Mucosa of descending colon (tissue), 3 donors: ENCODE data around the gene PIGB. TPM values are rescaled to one million over a fixed set of nuclear protein-coding genes. Genes with fewer than 3 reads are reported as not detected.

Experiments used
- ATAC-seq: fragments of 200-7000 bp; cut with Tn5 transposase; one replicate; pipeline ENCODE4 v1.9.1; 2020; ENCODE audit warnings: mild to moderate bottlenecking, moderate library complexity
- DNase-seq, 3 donors: peaks; one replicate each; pipeline ENCODE4 v3.0.0-alpha.2; 2020
- H3K36me3 ChIP-seq: fragments of 200-600 bp; one replicate; pipeline ENCODE4 v1.8.0; 2021; ENCODE audit warnings: low read depth, mild to moderate bottlenecking
- H3K4me1 ChIP-seq: fragments of 200-600 bp; one replicate; pipeline ENCODE4 v1.8.0; 2021; ENCODE audit warnings: low read depth, mild to moderate bottlenecking
- H3K4me3 ChIP-seq: fragments of 200-600 bp; one replicate; pipeline ENCODE4 v1.8.0; 2021; ENCODE audit warnings: mild to moderate bottlenecking
- H3K9me3 ChIP-seq: fragments of 200-600 bp; one replicate; pipeline ENCODE4 v1.8.0; 2021; ENCODE audit warnings: mild to moderate bottlenecking
- intact Hi-C, 2 donors: fragments of 100-400 bp; cut with DNase I in 1 of 2; cut with micrococcal nuclease in 1 of 2; formaldehyde crosslinking; loops; one replicate each; pipeline versions ENCODE4 v1.11.0 to v1.11.1; 2022; cut with DNase I, micrococcal nuclease
- total RNA-seq, 3 donors: library from RNA; stranded (reverse); fragmentation: NEBNext Ultra II Directional in 2 of 3; extraction: Animal tissue kit (Norgen Biotek cat#: 25700) in 2 of 3; gene quantifications; one replicate each; pipeline versions ENCODE4 v1.2.1 to v1.2.4, GENCODE V29; 2021 to 2023
- TF ChIP-seq, protein P1 (sequence below): fragments of 200-600 bp; IDR thresholded peaks from one replicate; pipeline ENCODE4 v1.8.0; 2022; ENCODE audit warnings: antibody characterized with exemption, mild to moderate bottlenecking
- donor health status: DM: no; HTN: no; CAD: no; lungs with moderate emphysema.
- donor health status: DM: no; HTN: no; CAD: no.
- donor health status: DM: no; HTN: yes; CAD: no.

Gene PIGB
- total RNA-seq, 3 donors from 2014 or later: 12.8 to 17.9 (median 17.1) TPM

DNA sequence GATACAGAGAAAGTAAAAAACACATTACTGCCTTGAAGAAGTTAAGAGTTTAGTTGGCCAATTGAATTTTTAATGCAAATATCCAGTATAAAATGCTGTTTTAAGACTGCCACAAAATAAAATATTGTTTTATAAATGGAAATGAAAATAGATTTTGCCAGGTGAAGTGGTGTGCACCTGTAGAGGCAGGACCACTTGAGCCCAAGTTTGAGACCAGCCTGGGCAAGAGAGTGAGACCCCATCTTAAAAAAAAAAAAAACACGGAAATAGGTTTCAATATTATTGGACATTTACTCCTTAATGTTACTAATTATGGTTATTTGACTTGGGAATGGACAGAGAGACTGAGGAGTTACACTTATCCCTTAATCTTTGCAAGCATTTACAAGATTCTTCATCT is 1.9 kb downstream of the PIGB start:
- intact Hi-C loops: no loop called here
- no peaks in the 10 kb centered on the region for H3K36me3 ChIP-seq
- TF ChIP-seq, protein P1, sequence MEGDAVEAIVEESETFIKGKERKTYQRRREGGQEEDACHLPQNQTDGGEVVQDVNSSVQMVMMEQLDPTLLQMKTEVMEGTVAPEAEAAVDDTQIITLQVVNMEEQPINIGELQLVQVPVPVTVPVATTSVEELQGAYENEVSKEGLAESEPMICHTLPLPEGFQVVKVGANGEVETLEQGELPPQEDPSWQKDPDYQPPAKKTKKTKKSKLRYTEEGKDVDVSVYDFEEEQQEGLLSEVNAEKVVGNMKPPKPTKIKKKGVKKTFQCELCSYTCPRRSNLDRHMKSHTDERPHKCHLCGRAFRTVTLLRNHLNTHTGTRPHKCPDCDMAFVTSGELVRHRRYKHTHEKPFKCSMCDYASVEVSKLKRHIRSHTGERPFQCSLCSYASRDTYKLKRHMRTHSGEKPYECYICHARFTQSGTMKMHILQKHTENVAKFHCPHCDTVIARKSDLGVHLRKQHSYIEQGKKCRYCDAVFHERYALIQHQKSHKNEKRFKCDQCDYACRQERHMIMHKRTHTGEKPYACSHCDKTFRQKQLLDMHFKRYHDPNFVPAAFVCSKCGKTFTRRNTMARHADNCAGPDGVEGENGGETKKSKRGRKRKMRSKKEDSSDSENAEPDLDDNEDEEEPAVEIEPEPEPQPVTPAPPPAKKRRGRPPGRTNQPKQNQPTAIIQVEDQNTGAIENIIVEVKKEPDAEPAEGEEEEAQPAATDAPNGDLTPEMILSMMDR: no peak
- H3K4me3 ChIP-seq: no peak overlapping the region
- ATAC-seq (no peak), DNase-seq (no peak)
- no peaks in the 10 kb centered on the region for H3K9me3 ChIP-seq
- H3K4me1 ChIP-seq: peaks cover 13% of the 10 kb centered on the region

DNA sequence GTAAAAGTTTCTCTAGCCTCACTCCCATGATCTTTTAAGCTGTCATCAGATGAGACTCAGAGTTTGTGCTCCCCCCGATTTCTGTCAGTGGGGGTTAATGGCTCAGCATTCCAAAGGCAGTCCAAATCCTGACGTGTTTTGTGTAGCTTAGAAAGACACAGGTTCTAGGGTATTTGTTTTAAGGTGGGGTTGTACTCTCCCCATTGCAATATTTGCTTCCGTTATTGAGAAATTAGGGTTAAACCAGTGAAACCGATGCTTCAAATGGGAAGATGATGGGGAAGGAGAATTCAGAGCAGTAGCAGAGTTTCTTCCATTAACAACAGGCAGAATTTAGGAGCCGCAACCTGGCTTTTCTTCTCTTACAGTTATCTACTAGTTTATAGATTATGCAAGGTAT is 3.4 kb downstream of the PIGB start:
- ATAC-seq (no peak), DNase-seq (no peak)
- no peaks in the 10 kb centered on the region for H3K36me3 ChIP-seq
- peaks cover 9% of the 10 kb centered on the region for H3K4me1 ChIP-seq
- H3K9me3 ChIP-seq: no peaks in the 10 kb centered on the region
- intact Hi-C loops: no loop called here
- no peak overlapping the region for H3K4me3 ChIP-seq
- TF ChIP-seq, protein P1: no peak

DNA sequence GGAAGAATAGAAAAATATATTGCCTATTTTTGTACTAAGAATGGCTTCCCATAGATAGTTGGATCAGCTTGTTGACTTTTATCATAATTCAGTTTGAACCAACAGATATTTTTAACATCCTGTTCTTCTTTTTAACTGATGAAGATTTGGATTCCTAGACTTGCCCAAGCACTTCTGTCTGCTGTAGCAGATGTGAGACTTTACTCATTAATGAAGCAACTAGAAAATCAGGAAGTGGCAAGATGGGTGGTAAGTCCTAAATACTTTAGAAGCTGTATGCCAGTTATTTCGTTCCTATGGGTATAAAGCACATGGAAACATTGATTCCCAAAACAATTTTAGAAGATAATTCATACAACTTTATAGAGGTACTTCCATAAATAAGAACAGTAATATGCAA is 8.4 kb downstream of the PIGB start:
- intact Hi-C loops: no loop called here
- no peak for DNase-seq
- Histone ChIP-seq H3K4me3 (no peak overlapping the region), H3K9me3 (no peaks in the 10 kb centered on the region), H3K4me1 (no peaks in the 10 kb centered on the region), H3K36me3 (no peaks in the 10 kb centered on the region)
- TF ChIP-seq, protein P1: no peak
- ATAC-seq: no peak

DNA sequence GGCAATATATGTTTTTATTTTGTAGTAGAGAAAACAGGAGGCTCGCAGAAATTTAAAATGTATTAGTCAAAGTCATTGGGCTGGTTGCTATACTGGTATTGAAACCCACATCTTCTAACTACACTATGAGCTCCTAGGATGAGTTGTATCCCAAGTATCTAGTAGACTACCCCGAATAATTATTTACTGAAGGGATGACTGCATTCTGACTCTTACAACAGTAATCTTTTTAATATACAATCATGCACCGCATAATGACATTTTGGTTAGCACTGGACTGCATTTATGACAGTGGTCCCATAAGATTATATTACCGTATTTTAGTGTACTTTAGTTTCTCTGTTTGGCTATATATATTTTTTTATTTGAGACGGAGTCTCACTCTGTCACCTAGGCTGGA is 15.3 kb downstream of the PIGB start:
- intact Hi-C loops: no loop called here
- Histone ChIP-seq H3K9me3 (no peaks in the 10 kb centered on the region), H3K4me1 (no peaks in the 10 kb centered on the region), H3K4me3 (no peak overlapping the region), H3K36me3 (no peaks in the 10 kb centered on the region)
- TF ChIP-seq, protein P1: no peak
- ATAC-seq (no peak), DNase-seq (no peak)

DNA sequence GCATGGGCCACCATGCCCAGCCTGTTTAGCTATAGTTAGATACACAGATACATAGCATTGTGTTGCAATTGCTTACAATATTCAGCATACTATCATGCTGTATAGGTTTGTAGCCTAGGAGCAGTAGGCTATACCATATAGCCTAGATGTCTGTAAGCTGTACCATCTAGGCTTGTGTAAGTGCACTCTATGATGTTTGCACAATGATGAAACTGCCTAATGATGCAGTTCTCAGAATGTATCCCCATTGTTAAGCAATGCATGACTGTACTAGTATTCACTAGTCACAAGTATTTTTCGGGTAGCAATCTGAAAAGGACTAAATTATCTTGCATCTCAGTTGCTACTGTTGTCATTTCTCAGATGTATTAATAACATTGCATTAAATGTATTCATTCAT is 16.0 kb downstream of the PIGB start:
- DNase-seq (no peak), ATAC-seq (no peak)
- TF ChIP-seq, protein P1: no peak
- H3K4me1 ChIP-seq: no peaks in the 10 kb centered on the region
- no peaks in the 10 kb centered on the region for H3K36me3 ChIP-seq
- H3K4me3 ChIP-seq: no peak overlapping the region
- no peaks in the 10 kb centered on the region for H3K9me3 ChIP-seq
- intact Hi-C loops: no loop called here

DNA sequence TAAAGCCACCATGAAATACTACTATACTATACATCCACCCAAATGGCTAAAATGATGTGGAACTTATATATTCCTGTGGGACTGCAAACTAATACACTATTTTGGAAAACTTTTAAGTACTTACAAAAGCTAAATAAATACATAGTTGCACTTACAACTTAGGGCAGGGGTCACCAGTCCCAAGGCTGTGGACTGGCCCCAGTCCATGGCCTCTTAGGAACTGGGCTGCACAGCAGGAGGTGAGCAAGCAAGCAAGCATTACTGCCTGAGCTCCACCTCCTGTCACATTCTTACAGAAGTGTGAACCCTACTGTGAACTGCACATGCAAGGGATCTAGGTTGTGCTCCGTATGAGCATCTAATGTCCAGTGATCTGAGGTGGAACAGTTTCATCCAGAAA is 18.1 kb downstream of the PIGB start:
- no peaks in the 10 kb centered on the region for H3K36me3 ChIP-seq
- H3K4me3 ChIP-seq: no peak overlapping the region
- TF ChIP-seq, protein P1: no peak
- no peaks in the 10 kb centered on the region for H3K4me1 ChIP-seq
- H3K9me3 ChIP-seq: no peaks in the 10 kb centered on the region
- DNase-seq: no peak
- ATAC-seq: no peak
- intact Hi-C loops: no loop called here
